Activated CD4-positive, alpha-beta T cell treated with anti-CD3 and anti-CD28 coated beads, Interleukin-2, Interleukin-6, amounts not matched to agents 100 ng/mL and 50 ng/mL, durations not matched to agents 16 hours and 8 hours (primary cell): ENCODE data around the gene SNPH.
A peak's percentile ranks its signal among the peaks of the same experiment; 100 is the strongest.
"Not testable (repeated sequence)": the region's sequence is repeated elsewhere in the genome, so short reads cannot be mapped to it uniquely, and the experiment has no call there.

Experiments
- DNase-seq: peaks from one replicate; pipeline ENCODE4 v3.0.0-alpha.2; 2020

SNPH gene, protein sequence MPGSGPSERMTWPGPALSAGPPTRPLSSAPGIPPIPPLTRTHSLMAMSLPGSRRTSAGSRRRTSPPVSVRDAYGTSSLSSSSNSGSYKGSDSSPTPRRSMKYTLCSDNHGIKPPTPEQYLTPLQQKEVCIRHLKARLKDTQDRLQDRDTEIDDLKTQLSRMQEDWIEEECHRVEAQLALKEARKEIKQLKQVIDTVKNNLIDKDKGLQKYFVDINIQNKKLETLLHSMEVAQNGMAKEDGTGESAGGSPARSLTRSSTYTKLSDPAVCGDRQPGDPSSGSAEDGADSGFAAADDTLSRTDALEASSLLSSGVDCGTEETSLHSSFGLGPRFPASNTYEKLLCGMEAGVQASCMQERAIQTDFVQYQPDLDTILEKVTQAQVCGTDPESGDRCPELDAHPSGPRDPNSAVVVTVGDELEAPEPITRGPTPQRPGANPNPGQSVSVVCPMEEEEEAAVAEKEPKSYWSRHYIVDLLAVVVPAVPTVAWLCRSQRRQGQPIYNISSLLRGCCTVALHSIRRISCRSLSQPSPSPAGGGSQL

DNA sequence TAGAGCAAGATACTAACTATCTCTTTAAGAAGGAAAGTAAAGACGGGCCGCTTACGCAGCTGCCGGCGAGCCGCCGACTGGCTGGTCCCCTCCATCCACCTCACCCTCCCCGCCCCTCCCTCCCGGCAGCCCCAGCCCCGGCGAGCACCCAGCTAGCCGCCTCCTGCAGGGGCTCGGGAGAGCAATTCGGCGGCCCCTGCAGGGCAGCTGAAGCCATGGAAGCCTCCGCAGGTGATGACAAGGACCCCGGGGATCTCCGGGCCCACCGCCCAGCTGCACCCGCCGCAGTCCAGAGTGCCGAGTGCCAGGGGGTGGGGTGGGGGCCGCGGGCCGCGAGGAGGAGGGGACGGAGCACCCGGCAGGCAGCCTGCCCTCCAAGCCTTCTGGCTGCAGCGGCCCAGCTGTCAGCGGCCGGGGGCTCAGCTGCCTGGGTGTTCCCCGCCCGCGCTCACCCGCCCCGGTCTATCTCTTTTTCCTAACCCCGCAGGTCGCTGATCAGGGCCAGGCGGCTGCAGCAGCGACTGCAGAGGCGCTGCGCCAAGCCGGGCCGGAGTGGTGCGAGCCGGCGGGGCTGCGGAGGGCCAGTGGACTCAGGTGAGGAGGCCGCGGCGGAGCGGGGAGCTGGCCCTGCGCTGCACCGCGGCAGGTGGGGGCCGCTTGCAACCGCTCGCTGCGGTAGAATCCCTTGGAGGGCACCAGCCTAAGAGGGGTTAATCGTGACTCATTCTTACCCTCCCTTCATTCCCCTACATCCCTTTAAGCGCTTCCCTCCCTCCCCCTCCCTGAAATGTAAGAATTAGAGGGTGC, at the start of gene SNPH:
SNPH (plus strand) TSS at position 128 of the 807 bp plus-strand sequence. CDS start 29,946 bp downstream, outside the sequence.
- DNase-seq: peak; percentile 81

DNA sequence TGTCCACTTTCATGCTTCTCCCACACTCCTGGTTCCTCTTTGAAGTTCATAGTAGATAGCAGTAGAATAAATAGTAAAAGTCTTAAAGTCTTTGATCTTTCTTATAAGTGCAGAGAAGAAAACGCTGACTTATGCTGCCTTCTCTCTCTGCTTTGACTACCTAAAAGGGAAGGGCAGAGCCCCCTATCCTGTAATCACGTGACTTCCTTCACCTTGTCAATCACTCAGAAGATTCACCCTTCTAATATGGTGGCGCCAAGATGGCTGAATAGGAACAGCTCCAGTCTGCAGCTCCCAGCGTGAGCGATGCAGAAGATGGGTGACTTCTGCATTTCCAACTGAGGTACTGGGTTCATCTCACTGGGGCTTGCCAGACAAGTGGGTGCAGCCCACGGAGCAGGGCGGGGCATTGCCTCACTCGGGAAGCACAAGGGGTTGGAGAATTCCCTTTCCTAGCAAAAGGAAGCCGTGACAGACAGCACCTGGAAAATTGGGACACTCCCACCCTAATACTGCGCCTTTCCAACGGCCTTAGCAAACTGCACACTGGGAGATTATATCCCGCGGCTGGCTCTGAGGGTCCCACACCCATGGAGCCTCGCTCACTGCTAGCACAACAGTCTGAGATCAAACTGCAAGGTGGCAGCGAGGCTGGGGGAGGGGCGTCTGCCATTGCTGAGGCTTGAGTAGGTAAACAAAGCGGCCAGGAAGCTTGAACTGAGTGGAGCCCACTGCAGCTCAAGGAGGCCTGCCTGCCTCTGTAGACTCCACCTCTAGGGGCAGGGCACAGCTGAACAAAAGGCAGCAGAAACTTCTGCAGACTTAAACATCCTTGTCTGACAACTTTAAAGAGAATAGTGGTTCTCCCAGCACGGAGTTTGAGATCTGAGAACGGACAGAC, 49.3 kb upstream of the SNPH start:
- not testable (repeated sequence) for DNase-seq

DNA sequence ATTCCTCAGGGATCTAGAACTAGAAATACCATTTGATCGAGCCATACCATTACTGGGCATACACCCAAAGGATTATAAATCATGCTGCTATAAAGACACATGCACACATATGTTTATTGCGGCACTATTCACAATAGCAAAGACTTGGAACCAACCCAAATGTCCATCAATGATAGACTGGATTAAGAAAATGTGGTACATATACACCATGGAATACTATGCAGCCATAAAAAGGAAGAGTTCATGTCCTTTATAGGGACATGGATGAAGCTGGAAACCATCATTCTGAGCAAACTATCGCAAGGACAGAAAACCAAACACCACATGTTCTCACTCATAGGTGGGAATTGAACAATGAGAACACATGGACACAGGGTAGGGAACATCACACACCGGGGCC, 43.3 kb upstream of the SNPH start:
- DNase-seq: not testable (repeated sequence)

DNA sequence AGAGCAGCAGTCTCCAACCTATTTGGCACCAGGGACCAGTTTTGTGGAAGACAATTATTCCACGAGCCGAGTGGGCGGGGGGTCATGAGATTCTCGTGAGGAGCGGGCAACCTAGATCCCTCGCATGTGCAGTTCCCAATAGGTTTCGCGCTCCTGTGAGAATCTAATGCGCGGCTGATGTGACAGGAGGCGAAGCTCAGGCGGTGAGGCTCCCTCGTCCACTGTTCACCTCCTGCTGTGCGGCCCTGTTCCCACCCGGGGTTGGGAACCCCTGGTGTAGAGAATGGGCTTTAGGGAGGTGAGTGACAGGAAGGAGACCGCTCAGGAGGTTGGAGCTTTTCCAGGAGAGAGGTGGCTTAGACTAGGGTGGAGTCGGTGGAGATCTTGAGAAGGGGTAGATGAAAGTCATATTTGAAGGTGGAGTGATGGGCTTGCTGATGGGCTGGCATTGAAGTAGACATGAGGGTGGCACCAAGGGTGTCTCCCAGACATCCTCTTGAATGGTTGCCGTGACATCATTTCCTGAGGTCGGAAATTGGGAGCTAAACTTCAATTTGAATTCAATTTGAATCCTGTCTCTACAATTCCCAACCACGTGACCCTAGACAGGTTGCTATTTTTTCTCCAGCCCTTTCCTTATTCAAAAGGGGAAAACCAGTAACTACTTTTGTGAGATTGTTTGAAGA, 41.7 kb upstream of the SNPH start:
- DNase-seq: no peak

DNA sequence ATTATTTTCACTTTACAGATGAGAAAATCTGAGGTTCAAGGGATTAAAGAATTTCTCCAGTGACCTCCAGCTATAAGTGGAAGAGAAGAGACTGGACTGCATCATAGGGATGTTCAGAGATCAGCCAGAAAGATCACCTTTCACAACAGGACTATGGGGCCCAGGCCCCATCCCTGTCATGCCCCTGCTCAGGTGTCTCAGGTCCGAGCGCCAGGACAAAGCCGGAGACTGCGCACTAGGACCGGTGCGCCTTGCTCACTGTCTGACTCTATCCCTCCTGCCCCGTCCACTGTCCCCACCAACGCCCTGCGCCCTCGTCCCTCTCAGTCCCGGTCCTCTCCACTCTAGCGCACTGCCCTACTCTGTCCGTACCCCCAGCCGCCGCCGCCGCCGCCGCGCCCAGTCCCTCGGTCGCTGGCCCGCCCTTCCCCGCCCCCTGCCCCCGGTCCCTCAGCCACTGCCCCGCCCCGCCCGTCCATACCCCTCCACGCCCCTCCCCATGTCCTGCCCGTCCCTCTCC, 40.8 kb upstream of the SNPH start:
- DNase-seq: no peak

DNA sequence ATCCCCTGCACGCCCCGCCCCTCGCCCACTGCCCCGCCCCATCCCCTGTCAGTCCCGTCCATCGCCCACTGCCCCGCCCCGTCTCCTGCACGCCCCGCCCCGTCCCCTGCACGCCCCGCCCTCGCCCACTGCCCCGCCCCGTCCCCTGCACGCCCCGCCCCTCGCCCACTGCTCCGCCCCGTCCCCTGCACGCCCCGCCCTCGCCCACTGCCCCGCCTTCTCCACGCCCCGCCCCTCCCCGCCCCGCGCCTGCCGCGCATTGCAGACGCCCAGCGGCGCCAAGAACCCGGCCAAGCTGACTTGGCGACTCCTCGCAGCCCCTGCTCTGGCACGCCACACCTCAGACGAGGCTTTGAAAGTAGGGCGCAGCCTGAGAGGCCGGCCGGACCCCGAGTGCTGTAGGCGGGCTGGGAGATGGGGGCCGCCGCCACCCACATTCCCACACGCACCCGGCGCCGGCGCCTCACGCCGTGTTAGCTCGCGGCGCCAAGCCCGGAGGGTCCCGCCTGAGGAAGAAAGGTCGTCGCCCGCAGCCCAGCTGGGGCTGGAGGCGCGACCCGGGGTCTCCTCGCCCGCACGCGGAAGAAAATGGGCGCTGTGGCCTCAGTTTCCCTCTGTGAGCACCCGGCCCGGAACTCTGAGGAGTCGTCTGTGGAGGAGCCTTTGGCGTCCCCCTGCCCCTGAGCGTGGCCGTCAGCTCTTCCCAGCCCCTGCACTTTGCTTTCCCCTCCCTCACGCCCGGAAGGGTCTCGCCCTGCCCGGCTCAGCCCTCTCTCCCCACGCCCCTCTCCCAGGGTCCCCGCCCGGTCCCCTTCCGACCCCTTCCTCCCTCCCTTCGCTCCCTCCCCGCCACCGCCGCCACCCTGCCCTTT, 40.1 kb upstream of the SNPH start, which contains the start of gene RAD21L1:
RAD21L1 (plus strand) TSS at position 262 of the 872 bp plus-strand sequence. CDS start 2,410 bp downstream, outside the sequence.
- DNase-seq: peak; percentile 89

DNA sequence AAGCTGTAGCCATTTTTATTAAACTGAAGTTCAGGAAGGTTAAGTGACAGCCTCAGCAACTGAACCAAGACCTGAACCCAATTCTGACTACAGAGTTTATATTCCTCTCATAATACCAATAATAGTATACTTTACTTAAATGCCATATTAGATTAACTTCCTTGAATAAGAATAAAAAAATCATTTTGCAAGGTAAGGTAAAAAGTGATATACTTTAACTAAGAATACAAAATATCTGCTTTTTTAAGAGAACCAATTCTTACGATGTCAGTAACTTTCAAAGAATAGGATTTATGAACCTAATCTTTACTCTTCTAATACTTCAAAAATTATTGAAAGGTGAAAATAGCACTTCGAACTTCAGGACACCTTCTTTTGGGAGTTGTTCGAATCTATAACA, 36.6 kb upstream of the SNPH start:
- no peak for DNase-seq

DNA sequence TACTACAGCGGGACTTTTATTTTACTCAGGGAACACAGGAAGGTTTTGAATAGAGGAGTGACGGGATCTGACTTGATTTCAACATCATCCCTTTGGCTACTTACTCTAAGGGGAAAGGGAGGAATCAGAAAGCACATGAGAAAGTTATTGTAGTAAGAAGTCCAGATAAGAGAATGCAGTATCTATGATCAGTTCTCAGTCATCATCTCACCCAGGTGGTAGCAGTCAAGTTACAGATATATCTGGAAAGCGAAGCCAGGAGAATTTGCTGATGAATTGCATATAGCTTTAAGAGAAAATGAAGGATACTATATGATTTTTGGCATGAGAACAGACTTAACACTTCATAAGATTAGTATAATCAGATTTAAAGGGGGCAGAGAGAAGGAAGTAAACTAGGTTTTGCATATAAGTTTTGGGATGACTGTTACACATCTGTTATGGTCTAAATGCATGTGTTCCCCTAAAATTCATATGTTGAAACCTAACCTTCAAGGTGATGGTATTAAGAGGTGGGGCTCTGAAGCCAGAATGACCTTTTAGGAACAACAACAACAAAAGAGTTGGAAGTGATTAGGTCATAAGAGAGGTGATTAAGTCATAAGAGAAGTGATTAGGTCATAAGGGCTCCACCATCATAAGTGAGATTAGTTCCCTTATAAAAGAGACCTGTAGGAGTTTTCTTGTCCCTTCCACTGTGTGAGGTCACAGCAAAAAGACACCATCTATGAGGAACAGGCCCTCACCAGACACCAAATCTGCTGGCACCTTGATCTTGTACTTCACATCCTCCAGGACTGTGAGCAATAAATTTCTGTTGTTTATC, 33.6 kb upstream of the SNPH start:
- DNase-seq: no peak

DNA sequence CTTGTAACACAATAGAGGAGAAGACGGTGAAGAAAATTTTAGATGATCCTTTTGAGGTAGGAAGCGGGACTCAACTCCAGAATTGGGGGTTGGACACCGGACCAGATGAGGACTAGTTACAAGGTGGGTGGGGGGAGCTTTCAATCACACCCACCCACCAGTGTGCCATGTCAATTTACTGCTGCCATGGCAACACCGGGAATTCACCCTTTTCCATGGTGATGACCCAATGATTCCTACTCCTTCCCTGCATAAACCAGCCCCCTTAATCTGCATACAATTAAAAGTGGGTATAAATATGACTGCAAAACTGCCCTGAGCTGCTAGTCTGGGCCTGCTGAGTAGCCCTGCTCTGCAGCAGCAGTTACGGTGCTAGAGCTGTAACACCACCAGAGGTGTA, 25.5 kb upstream of the SNPH start:
- no peak for DNase-seq

DNA sequence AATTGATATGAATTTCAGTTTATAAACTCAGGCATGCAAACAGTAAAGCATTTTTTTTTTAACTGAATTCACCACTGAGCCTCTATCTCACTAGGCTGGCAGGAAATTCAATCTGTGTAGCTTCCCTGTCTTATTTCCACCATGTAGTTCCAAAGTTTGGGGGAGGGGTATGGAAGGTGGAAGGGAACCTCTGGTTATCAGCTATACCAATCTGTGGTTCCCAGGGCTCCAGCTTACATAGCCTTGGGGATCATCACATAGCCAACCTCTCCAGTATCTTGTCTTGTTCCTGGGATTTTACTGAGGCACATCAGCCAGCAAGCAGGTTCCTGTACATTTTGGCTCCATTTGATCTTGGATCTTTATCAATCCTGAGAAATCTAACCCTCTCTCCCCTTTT, 24.6 kb upstream of the SNPH start:
- no peak for DNase-seq

DNA sequence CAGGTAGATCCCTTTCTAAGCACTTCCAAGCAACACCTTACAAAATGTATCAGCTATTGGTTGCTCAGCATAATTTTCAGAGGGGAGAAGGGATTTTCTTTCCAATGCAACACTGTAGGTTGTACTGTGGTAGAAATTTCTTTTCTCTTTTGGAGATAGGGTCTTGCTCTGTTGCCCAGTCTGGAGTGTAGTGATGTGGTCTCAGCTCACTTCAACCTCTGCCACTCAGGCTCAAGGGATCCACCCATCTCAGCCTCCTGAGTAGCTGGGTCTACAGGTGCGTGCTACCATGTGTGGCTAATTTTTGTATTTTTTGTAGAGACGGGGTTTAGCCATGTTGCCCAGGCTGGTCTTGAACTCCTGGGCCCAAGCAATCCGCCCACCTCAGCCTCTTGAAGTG, 24.0 kb upstream of the SNPH start:
- no peak for DNase-seq

DNA sequence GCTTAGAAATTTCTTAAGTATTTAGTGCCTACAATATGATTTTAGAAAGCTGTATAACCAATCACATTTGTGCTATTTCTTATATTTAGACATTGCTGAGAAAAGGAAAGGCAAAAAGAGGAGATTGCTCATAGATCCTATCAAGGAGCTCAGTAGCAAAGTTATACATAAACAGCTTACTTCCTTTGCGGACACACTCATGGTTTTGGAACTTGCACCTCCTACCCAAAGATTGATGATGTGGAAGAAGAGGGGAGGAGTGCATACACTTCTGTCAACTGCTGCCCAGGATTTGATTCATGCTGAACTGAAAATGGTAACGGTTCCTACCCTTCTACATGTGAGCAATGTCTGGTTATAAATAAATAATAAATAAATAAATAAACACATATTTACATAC, 23.6 kb upstream of the SNPH start:
- no peak for DNase-seq

DNA sequence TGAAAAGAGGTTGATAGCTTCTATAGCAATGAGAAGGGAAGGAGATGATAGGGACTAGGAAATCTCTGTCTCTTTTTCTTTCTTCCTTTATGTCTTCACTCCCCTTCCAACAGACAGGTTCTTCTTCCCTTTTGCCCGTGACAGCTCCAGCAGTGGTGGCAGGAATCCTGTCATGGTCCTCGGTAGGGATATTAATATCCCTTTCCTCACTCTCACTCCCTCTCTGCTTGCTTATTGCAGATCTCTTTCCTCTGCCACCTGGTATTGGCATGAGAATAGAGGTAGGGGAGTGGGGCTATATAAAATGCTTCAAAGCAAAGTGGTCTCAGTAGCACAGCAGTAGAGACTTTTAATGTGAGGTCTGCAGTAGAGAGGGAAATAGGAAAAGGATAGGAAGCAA, 20.5 kb upstream of the SNPH start:
- DNase-seq: no peak

DNA sequence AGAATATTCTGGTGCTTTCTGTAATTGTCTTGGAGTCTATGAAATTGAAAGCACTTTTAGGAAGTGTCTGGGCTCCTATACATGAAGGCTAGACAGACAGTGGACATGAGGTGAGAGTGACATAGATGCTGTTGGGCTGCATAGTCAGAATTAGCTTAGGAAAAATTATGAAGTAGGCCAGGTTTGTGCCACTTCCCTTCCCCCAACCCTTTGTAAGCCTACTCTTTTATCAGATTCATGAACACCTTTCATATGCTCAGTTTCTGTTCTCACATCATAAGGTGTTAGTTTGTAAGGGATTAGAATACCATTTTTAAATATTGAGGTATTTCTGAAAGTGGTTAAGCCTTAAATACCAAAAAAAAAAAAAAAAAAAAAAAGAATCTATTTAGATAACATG, 18.4 kb upstream of the SNPH start:
- DNase-seq: no peak

DNA sequence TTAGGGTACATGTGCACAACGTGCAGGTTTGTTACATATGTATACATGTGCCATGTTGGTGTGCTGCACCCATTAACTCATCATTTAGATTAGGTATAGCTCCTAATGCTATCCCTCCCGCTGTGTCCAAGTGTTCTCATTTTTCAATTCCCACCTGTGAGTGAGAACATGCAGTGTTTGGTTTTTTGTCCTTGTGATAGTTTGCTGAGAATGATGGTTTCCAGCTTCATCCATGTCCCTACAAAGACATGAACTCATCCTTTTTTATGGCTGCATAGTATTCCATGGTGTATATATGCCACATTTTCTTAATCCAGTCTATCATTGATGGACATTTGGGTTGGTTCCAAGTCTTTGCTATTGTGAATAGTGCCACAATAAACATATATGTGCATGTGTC, 15.8 kb upstream of the SNPH start:
- DNase-seq: not testable (repeated sequence)

DNA sequence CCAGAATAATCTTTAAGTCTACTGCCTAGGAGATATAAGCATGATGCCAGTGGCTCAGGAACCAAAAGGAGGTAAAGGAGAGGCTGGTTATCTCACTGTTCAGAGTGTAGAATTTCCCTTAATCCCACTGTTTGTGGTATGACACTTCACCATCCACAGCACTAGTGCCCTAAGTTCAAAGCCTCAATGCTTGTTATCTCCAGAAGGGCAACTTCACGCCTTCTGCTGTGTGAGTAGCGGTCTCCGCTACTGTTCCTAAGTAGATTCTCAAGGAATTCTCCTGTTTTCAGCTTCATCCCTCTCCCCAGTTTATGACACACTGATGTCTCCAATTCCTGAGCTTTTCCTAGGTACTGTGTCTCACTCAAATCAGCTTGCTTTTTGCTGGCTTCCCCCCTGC, 13.7 kb upstream of the SNPH start:
- no peak for DNase-seq

DNA sequence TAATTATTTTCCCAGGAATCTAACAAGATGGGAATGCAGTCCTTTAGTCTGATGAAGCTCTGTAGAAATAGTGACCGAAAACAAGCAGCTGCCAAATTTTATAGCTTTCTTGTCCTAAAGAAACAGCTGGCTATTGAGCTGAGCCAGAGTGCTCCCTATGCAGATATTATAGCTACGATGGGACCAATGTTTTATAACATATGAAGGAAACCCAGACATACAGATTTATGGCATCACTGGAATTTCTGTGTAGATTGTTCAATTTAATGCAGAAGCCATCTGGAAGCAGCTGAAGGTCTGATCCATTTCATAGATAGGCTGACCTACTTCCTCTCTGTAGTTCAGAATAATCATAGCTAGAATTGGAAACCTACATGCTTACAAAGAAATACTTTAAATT, 11.8 kb upstream of the SNPH start:
- DNase-seq: no peak

DNA sequence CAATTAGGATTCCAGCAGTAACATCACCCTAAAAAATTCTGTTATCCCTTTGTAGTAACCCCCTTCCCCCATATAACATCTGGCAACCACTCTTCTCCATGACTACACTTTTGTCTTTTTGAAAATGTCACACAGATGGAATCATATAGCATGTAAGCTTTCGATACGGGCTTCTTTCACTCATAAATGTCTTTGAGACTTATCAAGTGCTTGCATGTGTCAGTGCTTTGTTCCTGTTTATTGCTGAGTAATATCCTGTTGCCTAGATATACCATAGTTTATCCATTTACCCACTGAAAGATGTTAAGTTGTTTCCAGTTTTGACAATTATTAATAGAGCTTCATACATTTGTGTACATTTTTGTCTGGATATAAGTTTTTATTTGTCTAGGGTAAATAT, 10.4 kb upstream of the SNPH start:
- DNase-seq: no peak

DNA sequence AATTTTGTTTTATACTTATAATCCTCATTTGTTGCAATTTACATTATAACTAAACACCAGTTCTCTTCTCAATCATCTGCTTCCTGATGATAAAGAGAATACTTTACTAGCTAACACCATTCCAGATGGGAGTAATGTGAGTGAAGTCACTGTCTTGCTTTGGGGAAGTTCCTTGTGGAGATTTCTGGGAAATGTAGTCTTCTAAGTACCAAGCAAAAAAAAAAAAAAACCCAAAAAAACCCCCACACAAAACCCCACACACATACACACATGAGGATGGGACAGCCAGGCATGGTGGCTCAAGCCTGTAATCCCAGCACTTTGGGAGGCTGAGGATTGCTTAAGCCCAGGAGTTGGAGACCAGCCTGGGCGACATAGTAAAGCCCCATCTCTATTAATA, 2.2 kb upstream of the SNPH start:
- no peak for DNase-seq

DNA sequence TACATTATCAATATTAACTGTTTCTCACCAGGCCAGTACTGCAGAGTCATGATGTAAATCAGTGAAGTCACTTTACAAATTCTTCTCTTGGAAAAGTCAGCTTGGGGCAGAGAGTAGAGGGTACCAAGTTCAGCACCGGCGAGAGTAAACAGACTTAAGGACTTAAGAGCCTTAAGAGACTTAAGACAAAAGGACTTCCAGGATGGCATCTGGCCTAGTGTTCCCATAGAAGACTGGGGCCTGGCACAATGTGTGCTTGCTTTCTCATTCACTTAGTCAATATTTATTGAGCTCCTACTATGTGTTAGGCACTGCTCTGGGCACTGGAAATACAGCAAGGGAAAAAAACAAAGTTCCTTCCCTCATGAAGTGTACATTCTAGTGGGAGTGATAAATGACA, 1.4 kb upstream of the SNPH start:
- no peak for DNase-seq
